NCI-H774 (cell line): ENCODE results near the gene ZNF219.
"Not testable (repeated sequence)": the region's sequence is repeated elsewhere in the genome, so short reads cannot be mapped to it uniquely, and the experiment has no call there.

Source experiments
- DNase-seq: peaks from one replicate; lab custom pipeline; 2025; lab: John Stamatoyannopoulos, UW

The ZNF219 gene

GRCh38 chr14:21043387-21043973 is 55.0 kb downstream of the ZNF219 start:
- no peak for DNase-seq

GRCh38 chr14:21042918-21043317 is 55.5 kb downstream of the ZNF219 start:
- DNase-seq: no peak

GRCh38 chr14:21041676-21042433 is 56.6 kb downstream of the ZNF219 start, which contains the start of gene RNASE7:
Gene RNASE7 (plus strand): TSS chr14:21042362. CDS start chr14:21042993, 631 bp downstream.
- no peak for DNase-seq

GRCh38 chr14:21040941-21041340 is 57.5 kb downstream of the ZNF219 start:
- DNase-seq: not testable (repeated sequence)

- DNase-seq: no peak
Observed at GRCh38 chr14:21040370-21040925, 58.0 kb downstream of the ZNF219 start.
